NOMO-1 (cell line): ENCODE measurements around the gene TMSB15A.
"Not testable (repeated sequence)": the region's sequence is repeated elsewhere in the genome, so short reads cannot be mapped to it uniquely, and the experiment has no call there.

Experiments used
- DNase-seq, 2 experiments: peaks; one replicate each; lab custom pipeline; 2025; ENCODE audit not compliant: unreplicated experiment in 2 of 2; lab: John Stamatoyannopoulos, UW

Gene TMSB15A

DNA sequence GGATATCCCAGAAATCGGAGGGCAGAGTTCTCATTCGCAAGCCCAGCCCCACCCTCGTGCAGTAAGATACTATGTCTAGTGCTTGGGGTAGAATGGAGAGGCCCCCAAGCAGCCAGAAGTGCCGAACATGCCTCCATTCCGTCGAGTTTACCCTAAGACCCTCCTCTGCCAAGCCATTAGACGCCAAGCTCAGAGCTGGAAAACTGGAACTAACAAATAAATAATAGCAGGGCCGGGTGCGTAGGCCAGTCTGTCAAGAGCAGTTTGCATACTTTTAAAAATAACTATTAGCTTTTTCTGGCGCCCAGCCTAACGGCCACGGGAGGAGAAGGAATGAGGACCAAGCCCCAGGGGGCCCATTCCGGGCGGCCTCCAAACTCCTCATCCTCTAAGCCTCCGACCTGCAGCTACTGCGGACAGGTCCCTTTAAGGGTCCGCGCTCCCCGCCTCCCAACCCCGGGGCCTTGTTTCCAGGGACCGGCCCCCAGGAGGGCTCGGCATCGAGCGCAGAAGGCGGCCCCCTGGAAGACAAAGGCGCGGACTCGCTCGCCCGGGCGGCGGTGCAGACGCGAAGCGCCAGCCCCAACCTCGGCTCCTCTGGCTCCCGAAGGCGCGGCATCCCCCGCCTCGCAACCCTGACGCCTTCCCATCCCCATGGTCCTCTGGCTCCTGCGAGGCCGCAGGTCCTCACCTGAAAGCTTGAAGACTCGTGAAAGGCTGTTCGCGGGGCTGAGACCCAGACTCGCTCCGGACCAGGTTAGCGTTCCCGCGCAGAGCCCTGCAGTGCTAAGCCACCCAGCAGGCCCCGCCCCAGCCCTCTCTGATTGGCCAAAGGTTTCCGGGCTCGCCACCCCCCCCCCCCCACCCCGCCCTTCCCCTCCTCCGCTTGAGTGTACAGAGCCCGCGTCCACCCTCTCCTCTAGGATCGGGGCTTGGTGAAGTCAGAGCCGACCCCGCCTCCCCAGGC is at the start of gene TMSB15A:
TSS of gene TMSB15A (minus strand) at position 765 of the 967 bp plus-strand sequence.
- DNase-seq, result no peak

- DNase-seq, result no peak
Observed at GRCh38 chrX:102560423-102561068, 44.0 kb upstream of the TMSB15A start.

DNA sequence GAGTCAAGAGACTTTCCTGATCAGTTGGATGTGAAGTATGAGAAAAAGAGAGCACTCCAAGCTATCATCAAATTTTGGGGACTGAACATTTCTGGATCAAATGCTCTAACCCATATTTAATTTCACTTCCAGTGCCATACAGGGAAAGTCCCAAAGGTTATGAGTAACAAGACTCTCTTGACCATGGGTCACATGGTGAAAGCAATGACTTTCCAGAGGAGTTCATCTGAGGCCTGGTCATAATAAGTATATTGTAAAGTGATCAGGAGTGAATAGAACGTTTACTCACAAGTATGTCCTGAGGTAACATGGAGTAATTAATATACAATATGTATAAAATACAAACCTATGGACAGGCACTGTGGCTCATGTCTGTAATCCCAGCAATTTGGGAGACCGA is 42.1 kb upstream of the TMSB15A start:
- no peak for DNase-seq

GRCh38 chrX:102548231-102548630 is 31.7 kb upstream of the TMSB15A start:
- no peak for DNase-seq

- no peak for DNase-seq
Observed at GRCh38 chrX:102546828-102547493, 30.4 kb upstream of the TMSB15A start.

- not testable (repeated sequence) for DNase-seq
Observed at GRCh38 chrX:102546175-102546574, 29.6 kb upstream of the TMSB15A start.

- no peak for DNase-seq
Observed at GRCh38 chrX:102535958-102536357, 19.4 kb upstream of the TMSB15A start.

DNA sequence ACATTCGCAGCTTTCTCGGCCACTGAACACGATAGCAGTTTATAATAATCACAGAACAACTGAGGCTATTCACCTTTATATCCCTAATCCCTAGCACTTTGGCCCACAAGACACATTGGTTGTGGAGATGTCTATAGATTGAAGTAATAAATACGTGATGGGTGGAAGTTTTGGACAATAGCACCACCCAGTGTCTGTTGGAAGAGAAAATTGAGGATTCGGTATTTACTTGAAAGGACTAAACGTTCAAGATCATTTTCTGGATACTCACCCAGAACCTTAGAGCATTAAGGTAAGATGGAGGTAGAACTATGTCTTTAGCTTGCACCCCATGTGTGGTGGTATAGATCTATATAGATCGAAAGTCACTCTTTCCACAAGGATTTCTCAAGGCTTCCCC is 787 bp upstream of the TMSB15A start:
- DNase-seq, result no peak

DNA sequence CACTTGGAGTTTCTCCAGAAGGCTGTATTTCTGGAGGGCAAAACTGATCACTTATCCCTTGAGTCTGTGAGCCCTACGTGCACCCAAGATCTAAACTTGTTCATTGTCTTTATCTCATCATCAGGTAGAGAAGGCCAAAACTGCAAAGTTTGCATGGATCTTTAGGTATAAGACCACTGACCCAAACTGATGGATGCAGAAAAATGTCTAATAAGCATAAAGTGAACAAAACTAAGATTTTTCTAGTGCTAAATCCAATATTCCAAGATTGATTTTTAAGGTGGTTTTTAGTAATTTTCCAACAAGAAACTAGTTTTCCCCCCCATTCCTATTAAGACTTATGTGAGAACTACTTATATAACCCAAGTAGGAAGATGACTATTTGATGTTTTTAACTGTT is 2.0 kb downstream of the TMSB15A start:
- no peak for DNase-seq

- DNase-seq, result no peak
Observed at GRCh38 chrX:102498732-102499131, 17.8 kb downstream of the TMSB15A start.

GRCh38 chrX:102491766-102492165 is 24.8 kb downstream of the TMSB15A start:
- no peak for DNase-seq

DNA sequence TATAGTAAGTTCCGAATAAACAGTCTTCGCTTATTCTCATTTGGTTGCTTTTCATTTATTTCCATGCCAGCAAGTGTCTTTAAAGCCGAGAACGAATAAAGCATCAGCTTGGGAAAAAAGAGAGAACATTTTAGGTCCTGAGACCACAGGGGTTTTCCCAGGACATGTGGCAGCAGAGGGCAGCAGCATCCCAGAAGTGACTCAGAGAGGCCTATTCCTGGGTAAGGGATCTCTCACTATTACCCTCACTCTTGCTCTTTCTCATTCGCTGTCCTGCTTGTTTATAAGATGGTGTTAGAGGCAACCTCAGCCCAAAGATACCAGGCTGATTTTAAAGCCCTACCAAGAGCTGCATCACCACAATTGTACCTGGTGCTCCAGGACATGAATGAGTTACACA is 37.8 kb downstream of the TMSB15A start:
- not testable (repeated sequence) for DNase-seq

DNA sequence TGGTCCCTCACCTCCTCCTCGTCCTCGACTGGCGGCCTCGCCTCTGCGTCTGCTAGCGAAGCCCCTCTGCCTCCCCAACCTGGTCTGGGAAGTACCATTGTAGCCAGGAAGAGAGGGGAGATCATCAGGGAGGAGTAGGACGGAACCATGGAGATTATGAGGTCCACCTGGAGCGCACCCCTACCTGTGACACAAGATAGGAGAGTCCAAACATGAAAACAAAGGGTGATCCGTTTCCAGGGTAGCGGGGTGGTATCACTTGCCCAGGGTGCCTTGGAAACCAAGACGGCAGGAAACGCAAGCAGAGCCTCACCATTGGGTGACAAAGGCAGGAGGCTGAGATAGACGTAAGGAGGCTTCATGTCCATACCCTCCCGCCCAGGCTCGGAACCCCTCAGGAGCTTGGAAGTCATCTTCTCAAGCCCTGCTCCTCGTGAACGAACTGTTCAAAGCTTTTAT is 44.7 kb downstream of the TMSB15A start, which contains the start of gene TCP11X2:
TSS of gene TCP11X2 (minus strand) at position 51 of the 459 bp plus-strand sequence.
- DNase-seq, result not testable (repeated sequence)

DNA sequence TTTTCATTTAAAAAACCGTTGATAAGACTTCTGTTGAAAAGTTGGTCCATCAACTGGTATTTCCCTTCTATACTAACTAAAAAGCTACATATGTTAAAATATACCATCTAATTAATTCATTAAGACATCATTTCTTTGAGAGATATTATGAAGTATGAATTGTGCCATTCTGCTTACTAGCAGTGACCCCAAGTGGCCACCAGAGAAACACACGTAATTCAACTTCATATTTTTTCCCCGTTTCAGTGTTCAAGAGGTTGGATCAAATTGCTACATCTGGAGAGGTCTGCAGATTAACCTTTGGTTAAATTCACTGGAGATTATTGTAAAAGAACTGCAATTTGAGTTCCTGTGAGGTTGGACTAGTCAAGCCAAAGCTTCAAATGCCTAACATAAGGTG is 46.3 kb downstream of the TMSB15A start:
- DNase-seq, result not testable (repeated sequence)
